ENCODE measurements around the gene TALDO1. TPM values are rescaled to one million over a fixed set of nuclear protein-coding genes. Genes with fewer than 3 reads are reported as not detected.

Gene TALDO1
- total RNA-seq, 4 donors from 2014 or later, result 140 to 175 (median 149) TPM

GRCh38 chr11:701741-702461, 45.4 kb upstream of the TALDO1 start:
- no peak for TF ChIP-seq CTCF (IDR thresholded peaks at IDR 0.05)
- no peak for TF ChIP-seq POLR2A (IDR thresholded peaks at IDR 0.05)
- Histone ChIP-seq H3K27me3 (no peaks in the 10 kb centered on the region), H3K9me3 (no peaks in the 10 kb centered on the region), H3K4me3 (no peak overlapping the region), H3K36me3 (peaks cover 0 to 24% (median 0%) of the 10 kb centered on the region in 3 donors), H3K4me1 (peaks cover 0 to 57% (median 18%) of the 10 kb centered on the region in 4 donors), H3K27ac (peak overlapping the region in 1 of 4 donors; percentile 98)
- no peak for DNase-seq

GRCh38 chr11:702462-703461, 44.5 kb upstream of the TALDO1 start:
- peaks cover 0 to 24% (median 0%) of the 10 kb centered on the region in 3 donors for H3K36me3 ChIP-seq
- H3K27me3 ChIP-seq, result no peaks in the 10 kb centered on the region
- H3K9me3 ChIP-seq, result no peaks in the 10 kb centered on the region
- peaks cover 0 to 57% (median 17%) of the 10 kb centered on the region in 4 donors for H3K4me1 ChIP-seq
- H3K4me3 ChIP-seq, result no peak overlapping the region
- H3K27ac ChIP-seq, result peak overlapping the region; percentile 10 to 98 (median 74)
- TF ChIP-seq POLR2A (IDR thresholded peaks at IDR 0.05) (no peak), CTCF (IDR thresholded peaks at IDR 0.05) (no peak)
- peak in 2 of 3 donors; percentile 74 to 77 for DNase-seq

- no peak overlapping the region for H3K4me3 ChIP-seq
- no peaks in the 10 kb centered on the region for H3K27me3 ChIP-seq
- peaks cover 0 to 63% (median 17%) of the 10 kb centered on the region in 4 donors for H3K4me1 ChIP-seq
- TF ChIP-seq CTCF (IDR thresholded peaks at IDR 0.05), result no peak
- no peak for TF ChIP-seq POLR2A (IDR thresholded peaks at IDR 0.05)
- H3K9me3 ChIP-seq, result no peaks in the 10 kb centered on the region
- peak overlapping the region; percentile 10 to 98 (median 74) for H3K27ac ChIP-seq
- H3K36me3 ChIP-seq, result peaks cover 0 to 24% (median 0%) of the 10 kb centered on the region in 3 donors
- no peak for DNase-seq
Measured at GRCh38 chr11:703506-703905, 43.8 kb upstream of the TALDO1 start.

GRCh38 chr11:704228-704674, 43.0 kb upstream of the TALDO1 start:
- Histone ChIP-seq H3K36me3 (peaks cover 0 to 21% (median 0%) of the 10 kb centered on the region in 3 donors), H3K27ac (peak overlapping the region in 3 of 4 donors; percentile 90 to 98 (median 98)), H3K27me3 (no peaks in the 10 kb centered on the region), H3K9me3 (no peaks in the 10 kb centered on the region), H3K4me3 (peak overlapping the region in 2 of 4 donors; percentile 77 to 81), H3K4me1 (peaks cover 0 to 67% (median 17%) of the 10 kb centered on the region in 4 donors)
- TF ChIP-seq POLR2A (IDR thresholded peaks at IDR 0.05) (no peak), CTCF (IDR thresholded peaks at IDR 0.05) (no peak)
- DNase-seq, result peak in 1 of 3 donors; percentile 46
